Measurements from ENCODE around the gene STARD10. TPM values are rescaled to one million over a fixed set of nuclear protein-coding genes. Genes with fewer than 3 reads are reported as not detected.

STARD10 gene
- total and polyA plus RNA-seq, 4 donors, result 70.5 to 328 (median 232) TPM

- Histone ChIP-seq H3K4me1 (ENCODE audit: control insufficient read depth in 4 of 4, insufficient read depth in 4 of 4, low read length in 3 of 4) (peaks cover 4 to 20% (median 9%) of the 10 kb centered on the region in 4 donors), H3K27ac (ENCODE audit: low read depth in 1 of 2, low read length in 2 of 2) (peak overlapping the region; percentile 32 to 84), H3K9me3 (ENCODE audit: control insufficient read depth in 4 of 4, low read length in 3 of 4) (no peaks in the 10 kb centered on the region), H3K27me3 (ENCODE audit: control insufficient read depth in 4 of 4, insufficient read depth in 4 of 4, low read length in 3 of 4) (no peaks in the 10 kb centered on the region), H3K9ac (ENCODE audit: low read depth in 1 of 2, low read length in 2 of 2) (no peak overlapping the region), H3K36me3 (ENCODE audit: control insufficient read depth in 4 of 4, insufficient read depth in 3 of 4, low read depth in 1 of 4, low read length in 3 of 4) (no peaks in the 10 kb centered on the region), H3K4me3 (ENCODE audit: low read depth in 1 of 3, low read length in 3 of 3) (no peak overlapping the region)
- TF ChIP-seq NR2F2 (IDR thresholded peaks at IDR 0.05), result no peak
- TF ChIP-seq TAF1 (conservative IDR thresholded peaks at IDR 0.05), result no peak
- TF ChIP-seq HNF4G (IDR thresholded peaks at IDR 0.05), result no peak
- no peak for TF ChIP-seq SP1 (IDR thresholded peaks at IDR 0.05)
- TF ChIP-seq HNF4A (conservative IDR thresholded peaks at IDR 0.05), result no peak
- no peak for TF ChIP-seq GABPA (IDR thresholded peaks at IDR 0.05 in 1 of 2, conservative IDR thresholded peaks at IDR 0.05 in 1 of 2)
- no peak for TF ChIP-seq FOXA1 (IDR thresholded peaks at IDR 0.05)
- no peak for DNase-seq (ENCODE audit: low spot score)
- WGBS, result 83% methylated on average over 1 of the region's 1 CpG
Observed at GRCh38 chr11:72737336-72737735, 56.5 kb downstream of the STARD10 start.

DNA sequence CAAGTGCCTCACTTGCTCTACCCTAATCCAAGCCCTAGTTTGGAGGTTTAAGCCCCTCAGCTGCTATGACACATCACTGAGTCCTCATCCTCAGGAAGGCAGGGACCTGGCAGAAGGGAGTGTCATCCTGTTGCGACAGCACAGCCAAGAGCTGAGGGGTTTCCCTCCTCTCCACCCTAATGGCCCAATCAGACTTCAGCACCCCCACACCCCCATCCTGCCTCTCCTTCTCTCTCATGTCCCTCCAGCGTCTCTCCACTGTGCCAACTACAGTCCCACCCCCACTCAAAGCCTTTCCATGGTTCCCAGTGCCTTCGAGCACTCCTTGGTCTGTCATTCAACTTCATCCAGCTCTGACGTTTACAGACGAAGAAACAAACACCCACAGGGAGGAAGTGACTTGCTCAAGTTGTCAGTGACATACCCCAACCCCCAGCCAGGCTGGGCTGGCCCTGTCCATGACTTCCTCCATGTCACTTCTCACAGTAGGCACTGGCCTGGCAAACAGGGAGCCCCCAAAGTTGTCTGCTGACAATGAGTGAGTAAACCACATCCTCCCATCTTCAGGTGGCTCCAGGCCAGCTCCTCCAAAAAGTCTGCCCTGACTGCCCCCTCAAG, 57.3 kb downstream of the STARD10 start:
- Histone ChIP-seq H3K9me3 (ENCODE audit: control insufficient read depth in 4 of 4, low read length in 3 of 4) (no peaks in the 10 kb centered on the region), H3K4me1 (ENCODE audit: control insufficient read depth in 4 of 4, insufficient read depth in 4 of 4, low read length in 3 of 4) (peaks cover 0 to 12% (median 4%) of the 10 kb centered on the region in 4 donors), H3K27ac (ENCODE audit: low read depth in 1 of 2, low read length in 2 of 2) (peak overlapping the region; percentile 60 to 84), H3K4me3 (ENCODE audit: low read depth in 1 of 3, low read length in 3 of 3) (no peak overlapping the region), H3K36me3 (ENCODE audit: control insufficient read depth in 4 of 4, insufficient read depth in 3 of 4, low read depth in 1 of 4, low read length in 3 of 4) (no peaks in the 10 kb centered on the region), H3K9ac (ENCODE audit: low read depth in 1 of 2, low read length in 2 of 2) (no peak overlapping the region), H3K27me3 (ENCODE audit: control insufficient read depth in 4 of 4, insufficient read depth in 4 of 4, low read length in 3 of 4) (no peaks in the 10 kb centered on the region)
- WGBS, result 71% methylated on average over 5 of the region's 5 CpGs
- TF ChIP-seq REST (IDR thresholded peaks at IDR 0.05) (no peak), TAF1 (conservative IDR thresholded peaks at IDR 0.05) (no peak), HNF4G (IDR thresholded peaks at IDR 0.05) (no peak), GABPA (IDR thresholded peaks at IDR 0.05 in 1 of 2, conservative IDR thresholded peaks at IDR 0.05 in 1 of 2) (peak in 1 of 2 donors; percentile 31), ZBTB33 (IDR thresholded peaks at IDR 0.05) (no peak), MAX (IDR thresholded peaks at IDR 0.05) (no peak)
- DNase-seq (ENCODE audit: low spot score), result no peak

DNA sequence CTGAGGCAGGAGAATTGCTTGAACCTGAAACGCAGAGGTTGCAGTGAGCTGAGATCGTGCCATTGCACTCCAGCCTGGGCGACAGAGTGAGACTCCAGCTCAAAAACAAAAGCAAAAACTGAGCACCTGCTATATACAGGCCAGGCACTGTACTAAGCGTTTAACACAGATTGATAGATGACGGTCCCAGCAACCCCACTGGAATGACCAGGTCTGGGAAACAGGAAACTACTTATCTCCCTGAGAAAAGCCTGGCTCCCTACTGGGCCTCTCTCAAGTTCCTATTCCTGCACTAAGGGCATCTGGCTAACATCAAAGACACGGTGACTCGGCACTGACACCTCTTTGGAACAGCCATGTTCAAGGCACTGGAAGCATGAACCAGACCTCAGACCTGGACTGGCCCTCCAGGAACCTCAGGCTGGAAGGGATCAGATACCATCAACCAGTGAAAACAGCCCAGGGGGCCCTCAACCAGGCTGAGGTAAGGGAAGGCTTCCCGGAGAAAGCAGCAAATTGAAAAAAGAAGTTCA, 58.3 kb downstream of the STARD10 start:
- TF ChIP-seq HNF4G (IDR thresholded peaks at IDR 0.05), result no peak
- no peak for TF ChIP-seq REST (IDR thresholded peaks at IDR 0.05)
- no peak for TF ChIP-seq CTCF (IDR thresholded peaks at IDR 0.05; ENCODE audit: low read depth, low read length, missing input control)
- no peak for TF ChIP-seq NR2F2 (IDR thresholded peaks at IDR 0.05)
- TF ChIP-seq RXRA (IDR thresholded peaks at IDR 0.05), result no peak
- TF ChIP-seq SP1 (IDR thresholded peaks at IDR 0.05), result no peak
- TF ChIP-seq GABPA (IDR thresholded peaks at IDR 0.05 in 1 of 2, conservative IDR thresholded peaks at IDR 0.05 in 1 of 2), result no peak
- TF ChIP-seq, protein P1, sequence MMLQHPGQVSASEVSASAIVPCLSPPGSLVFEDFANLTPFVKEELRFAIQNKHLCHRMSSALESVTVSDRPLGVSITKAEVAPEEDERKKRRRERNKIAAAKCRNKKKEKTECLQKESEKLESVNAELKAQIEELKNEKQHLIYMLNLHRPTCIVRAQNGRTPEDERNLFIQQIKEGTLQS (IDR thresholded peaks at IDR 0.05), result no peak
- TF ChIP-seq MAX (IDR thresholded peaks at IDR 0.05), result no peak
- no peaks in the 10 kb centered on the region for H3K9me3 ChIP-seq (ENCODE audit: control insufficient read depth in 4 of 4, low read length in 3 of 4)
- H3K4me3 ChIP-seq (ENCODE audit: low read depth in 1 of 3, low read length in 3 of 3), result no peak overlapping the region
- 79% methylated on average over 8 of the region's 8 CpGs for WGBS
- no peak overlapping the region for H3K9ac ChIP-seq (ENCODE audit: low read depth in 1 of 2, low read length in 2 of 2)
- H3K36me3 ChIP-seq (ENCODE audit: control insufficient read depth in 4 of 4, insufficient read depth in 3 of 4, low read depth in 1 of 4, low read length in 3 of 4), result no peaks in the 10 kb centered on the region
- peak overlapping the region; percentile 5 to 39 for H3K27ac ChIP-seq (ENCODE audit: low read depth in 1 of 2, low read length in 2 of 2)
- peaks cover 0 to 10% (median 4%) of the 10 kb centered on the region in 4 donors for H3K4me1 ChIP-seq (ENCODE audit: control insufficient read depth in 4 of 4, insufficient read depth in 4 of 4, low read length in 3 of 4)
- no peak for DNase-seq (ENCODE audit: low spot score)
- H3K27me3 ChIP-seq (ENCODE audit: control insufficient read depth in 4 of 4, insufficient read depth in 4 of 4, low read length in 3 of 4), result no peaks in the 10 kb centered on the region
